HG03378 (cell line): ENCODE data around the gene NDUFS8.

Source experiments
- ATAC-seq: cut with Tn5 transposase; IDR thresholded peaks from one replicate; pipeline ENCODE4 v1.9.1; 2021; ENCODE audit warnings: mild to moderate bottlenecking, moderate library complexity; ENCODE audit not compliant: unreplicated experiment

The NDUFS8 gene

GRCh38 chr11:68014947-68015447, 15.5 kb upstream of the NDUFS8 start:
- ATAC-seq = no peak

- ATAC-seq = no peak
These were observed 15.0 kb upstream of the NDUFS8 start for GRCh38 chr11:68015467-68015866.

GRCh38 chr11:68016161-68016903, 14.1 kb upstream of the NDUFS8 start:
- ATAC-seq = no peak

GRCh38 chr11:68016904-68017817, 13.3 kb upstream of the NDUFS8 start:
- no peak for ATAC-seq

GRCh38 chr11:68017980-68018729, 12.3 kb upstream of the NDUFS8 start:
- ATAC-seq = no peak

- no peak for ATAC-seq
These were observed 11.7 kb upstream of the NDUFS8 start for GRCh38 chr11:68018730-68019190.

- no peak for ATAC-seq
These were observed 11.0 kb upstream of the NDUFS8 start for GRCh38 chr11:68019486-68019885.

GRCh38 chr11:68020575-68020974, 9.9 kb upstream of the NDUFS8 start:
- ATAC-seq = no peak

- no peak for ATAC-seq
These were observed 9.2 kb upstream of the NDUFS8 start for GRCh38 chr11:68021167-68021787.

GRCh38 chr11:68022531-68022930, 8.0 kb upstream of the NDUFS8 start:
- no peak for ATAC-seq

GRCh38 chr11:68024508-68024907, 6.0 kb upstream of the NDUFS8 start:
- no peak for ATAC-seq

- ATAC-seq = no peak
These were observed 5.4 kb upstream of the NDUFS8 start for GRCh38 chr11:68025047-68025446.

GRCh38 chr11:68026391-68027105, 3.9 kb upstream of the NDUFS8 start:
- no peak for ATAC-seq

GRCh38 chr11:68027667-68028066, 2.8 kb upstream of the NDUFS8 start:
- ATAC-seq = no peak

- ATAC-seq = no peak
These were observed 1.5 kb upstream of the NDUFS8 start for GRCh38 chr11:68028802-68029545.

- no peak for ATAC-seq
These were observed 623 bp downstream of the NDUFS8 start for GRCh38 chr11:68031144-68031464.

GRCh38 chr11:68032003-68032402, 1.5 kb downstream of the NDUFS8 start:
- ATAC-seq = no peak

- no peak for ATAC-seq
These were observed 2.7 kb downstream of the NDUFS8 start for GRCh38 chr11:68032997-68033707.

GRCh38 chr11:68033708-68034045, 3.2 kb downstream of the NDUFS8 start:
- ATAC-seq = no peak
